Stimulated activated CD8-positive, alpha-beta memory T cell treated with anti-CD3 and anti-CD28 coated beads, Interleukin-4, amount 100 ng/mL, for 1 hour (primary cell): ENCODE data around the gene ZFR2.

Experiments
- DNase-seq, 2 donors: peaks; one replicate each; pipeline ENCODE4 v3.0.0-alpha.2; 2020; ENCODE audit warnings: low read depth in 2 of 2, low spot score in 1 of 2

The ZFR2 gene

DNA sequence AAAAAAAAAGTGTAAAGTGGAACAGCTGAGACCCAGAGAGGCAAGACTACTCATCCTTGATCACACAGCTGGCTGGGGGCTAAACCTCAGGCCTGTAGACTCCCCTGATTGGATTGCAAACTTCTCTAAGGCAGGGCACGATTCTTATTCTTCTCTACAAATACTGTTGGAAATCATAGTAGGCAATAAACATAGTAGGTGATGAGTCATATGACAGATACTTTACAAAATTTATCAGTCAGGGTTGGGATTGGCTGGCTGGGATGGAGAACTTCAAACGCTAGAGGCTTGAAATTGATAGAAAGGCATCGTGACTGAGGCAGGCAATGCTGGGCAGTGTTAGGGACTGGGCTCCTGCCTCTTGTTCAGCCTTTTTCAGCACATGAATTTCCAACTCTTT is 76.7 kb downstream of the ZFR2 start:
- no peak for DNase-seq

DNA sequence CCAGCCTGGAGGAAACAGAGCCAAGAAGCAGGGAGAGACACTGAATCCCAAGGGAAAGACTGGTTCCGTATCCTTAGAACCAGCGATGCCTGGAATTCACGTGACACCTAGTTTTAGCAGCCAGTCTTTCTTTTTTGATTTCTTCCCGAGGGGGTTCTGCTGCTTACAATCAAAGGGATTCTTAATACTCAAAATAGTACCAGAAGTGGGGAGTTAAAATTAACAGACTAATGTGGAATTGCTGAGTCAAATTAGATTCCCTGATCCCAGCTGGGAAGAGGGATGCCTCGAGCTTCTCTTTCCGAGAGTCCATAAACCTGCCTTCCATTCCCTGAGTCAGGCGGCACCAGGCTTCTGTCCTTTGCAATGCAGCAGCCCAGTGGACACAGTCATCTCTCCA is 77.9 kb downstream of the ZFR2 start:
- no peak for DNase-seq

GRCh38 chr19:3790209-3790734 is 78.6 kb downstream of the ZFR2 start:
- no peak for DNase-seq

DNA sequence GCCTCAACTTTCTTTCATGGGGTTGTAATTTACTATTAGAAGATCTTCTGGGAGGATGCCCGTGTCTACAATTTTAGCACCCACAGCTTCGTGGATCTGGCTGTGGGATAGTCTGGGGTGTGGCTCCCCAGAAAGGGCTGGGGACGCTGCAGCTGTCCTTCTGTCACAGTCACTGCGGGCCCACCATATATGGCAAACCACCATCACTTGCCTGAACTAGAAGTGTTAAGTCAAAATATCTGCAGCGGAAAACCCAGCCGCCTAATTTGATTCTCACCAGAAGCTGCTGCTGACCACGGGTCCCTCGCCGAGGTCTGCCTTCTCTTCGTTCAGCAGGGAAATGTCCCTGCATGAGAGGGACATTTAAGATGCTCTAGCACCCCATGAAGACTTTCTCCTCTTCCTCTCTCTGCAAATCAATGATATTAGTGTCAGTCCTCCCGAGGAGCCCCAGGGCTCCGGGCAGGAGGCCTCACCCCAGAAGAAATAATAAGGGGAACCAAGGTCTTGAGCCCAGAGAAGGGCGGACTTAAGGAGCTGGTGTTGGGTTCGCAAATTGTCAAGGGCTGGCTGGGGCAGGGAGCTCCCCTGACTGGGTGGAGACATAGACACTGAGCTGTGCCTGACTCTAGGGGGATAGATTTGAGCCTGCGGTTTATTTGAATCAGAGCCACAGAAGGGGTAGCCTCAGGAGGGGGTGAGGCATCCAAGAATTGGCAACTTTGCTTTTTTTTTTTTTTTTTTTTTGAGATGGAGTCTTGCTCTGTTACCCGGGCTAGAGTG is 79.7 kb downstream of the ZFR2 start:
- no peak for DNase-seq

DNA sequence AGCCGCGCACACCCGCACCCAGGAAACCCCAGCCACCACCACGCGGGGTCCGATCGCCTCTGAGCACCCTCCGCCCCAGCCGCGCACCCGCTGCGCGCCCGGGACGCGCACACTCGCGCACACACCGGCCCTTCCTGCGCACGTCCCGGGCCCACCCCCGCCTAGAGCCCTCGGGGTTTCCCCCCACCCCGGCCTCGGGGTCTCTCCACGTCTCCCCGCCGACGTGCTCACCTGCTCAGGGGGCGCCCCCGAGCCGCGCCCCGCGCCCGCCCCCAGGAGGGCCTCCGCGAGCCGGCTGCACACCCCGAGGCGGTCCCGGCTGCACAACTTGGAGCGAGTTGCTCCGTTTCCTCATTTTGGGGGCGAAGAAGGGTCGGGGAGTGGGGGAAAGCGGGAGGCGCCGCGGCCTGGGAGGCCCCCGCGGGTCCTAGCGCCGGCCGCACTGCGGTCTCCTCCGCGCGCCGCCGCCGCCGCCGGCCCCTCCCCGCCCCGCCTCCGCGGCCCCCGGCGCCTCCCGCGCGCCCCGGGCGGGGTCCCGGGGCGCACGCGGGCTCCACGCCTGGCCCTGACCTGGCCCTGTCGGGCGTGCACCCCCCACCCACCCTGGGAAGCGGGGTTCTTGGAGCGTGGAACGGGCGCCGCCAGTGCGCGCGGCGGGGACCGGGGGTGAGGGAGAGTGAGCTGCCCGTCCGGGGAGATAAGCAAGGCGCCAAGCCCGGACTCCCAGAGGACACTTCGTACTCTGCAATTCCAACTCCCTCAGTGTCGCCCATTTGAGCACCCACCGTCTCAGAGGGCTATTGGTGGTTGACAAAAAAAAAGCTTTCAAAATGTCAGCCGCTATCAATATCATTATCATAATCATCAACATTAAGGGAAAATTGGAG is 82.7 kb downstream of the ZFR2 start, which contains the start of gene MATK:
TSS of gene MATK (minus strand) at position 444 of the 887 bp plus-strand sequence. CDS start 1,246 bp downstream, outside the sequence.
- no peak for DNase-seq

GRCh38 chr19:3785451-3785937 is 83.3 kb downstream of the ZFR2 start:
- DNase-seq, result no peak

DNA sequence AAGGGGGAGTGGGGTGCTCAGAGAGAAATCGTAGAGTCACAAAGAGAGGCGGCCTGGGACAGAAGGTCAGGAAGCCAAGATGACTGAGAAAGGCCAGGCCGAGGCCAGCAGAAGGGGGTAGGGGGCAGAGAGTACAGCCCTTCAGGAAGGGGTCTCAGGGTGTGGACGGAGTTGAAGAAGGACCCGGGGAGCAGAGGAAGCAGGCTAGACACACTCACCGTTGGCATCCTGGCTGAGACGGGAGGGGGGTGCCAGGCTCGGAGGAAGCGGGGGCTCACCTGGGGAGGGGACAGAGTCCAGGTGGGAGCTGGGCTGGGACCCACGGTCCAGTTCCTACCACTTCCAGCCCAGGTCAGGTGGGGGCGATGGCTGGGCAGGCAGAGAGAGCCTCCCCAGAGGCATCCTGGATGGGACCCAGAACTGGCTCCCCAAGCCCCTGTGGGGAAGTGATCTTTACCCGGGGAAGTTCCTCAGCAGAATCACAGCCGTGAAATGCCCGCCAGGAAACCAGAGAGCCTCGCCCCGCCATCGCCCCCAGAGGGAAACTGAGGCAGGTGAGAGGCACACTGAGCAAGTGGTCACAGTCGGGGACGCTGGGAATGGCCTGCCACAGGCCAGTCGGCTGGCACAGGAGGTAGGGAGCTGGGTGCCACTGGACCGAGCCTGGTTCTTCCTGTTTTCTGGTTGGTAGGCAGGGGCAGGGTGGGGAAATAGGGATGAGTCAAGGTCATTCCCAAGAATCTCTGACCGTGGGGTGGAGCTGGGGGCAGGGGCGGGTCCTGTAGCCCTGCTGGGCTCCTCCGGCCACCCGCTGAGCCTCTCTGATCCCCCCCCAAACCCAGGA is 84.0 kb downstream of the ZFR2 start:
- DNase-seq, result no peak

DNA sequence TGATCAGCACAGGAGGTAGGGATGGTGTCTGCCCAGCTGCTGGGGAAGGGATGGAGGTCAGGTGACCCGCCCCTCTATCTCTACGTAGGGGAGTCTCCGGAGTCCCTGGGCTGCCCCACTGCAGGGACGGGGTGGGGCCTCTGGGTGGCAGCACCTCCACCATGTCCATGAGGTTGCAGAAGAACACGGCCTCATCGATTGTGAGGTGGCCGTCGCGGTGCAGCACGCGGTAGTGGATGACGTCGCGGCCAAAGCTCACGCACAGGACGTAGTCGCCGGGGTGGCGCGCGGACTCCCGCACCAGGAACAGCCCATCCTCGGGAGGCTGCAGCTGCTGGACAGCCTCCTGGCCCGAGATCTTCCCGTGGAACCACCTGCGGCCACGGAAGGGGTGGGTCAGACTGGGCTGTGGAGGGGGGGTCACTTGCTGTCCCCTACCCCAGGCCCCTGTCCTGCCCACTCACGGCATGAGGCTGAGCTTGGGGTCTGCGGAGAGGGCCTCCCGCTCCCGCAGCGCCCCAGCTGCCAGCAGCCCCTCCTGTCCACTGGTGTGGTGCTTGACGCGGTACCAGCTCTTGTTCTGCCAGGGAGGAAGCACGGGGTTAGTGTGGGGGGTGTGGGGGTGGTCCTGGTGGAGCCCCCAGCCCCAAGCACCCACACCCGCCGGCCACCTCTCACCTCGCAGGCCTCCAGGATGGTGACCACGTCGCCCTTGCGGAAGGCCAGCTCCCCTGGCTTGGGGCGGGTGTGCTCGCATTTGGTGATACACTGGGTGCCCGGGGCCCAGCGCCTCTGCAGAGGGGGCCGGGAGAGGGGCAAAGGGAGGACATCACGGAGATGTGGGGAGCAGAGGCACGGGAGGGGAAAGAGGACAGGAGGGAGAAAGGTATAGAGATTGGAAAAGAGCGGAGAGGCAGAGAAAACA is 84.9 kb downstream of the ZFR2 start:
- no peak for DNase-seq

DNA sequence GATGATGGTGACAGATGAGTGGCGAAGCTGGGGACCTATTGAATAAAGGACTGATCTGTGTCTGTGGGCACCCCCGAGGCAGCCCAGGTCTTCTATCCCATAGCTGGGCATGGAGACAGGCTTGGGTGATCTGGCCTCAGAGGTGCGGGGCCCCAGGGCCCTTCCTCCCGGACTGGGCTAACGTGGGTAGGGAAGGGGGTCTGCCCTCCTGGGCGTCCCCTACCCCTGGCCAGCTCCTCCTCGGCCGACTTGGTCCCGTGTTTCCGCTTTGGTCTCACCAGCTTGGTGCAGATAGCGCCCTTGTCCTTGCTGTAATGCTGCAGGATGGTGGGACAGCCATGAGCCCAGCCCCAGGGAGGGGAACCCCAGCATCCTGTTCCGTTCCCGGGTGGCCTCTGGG is 85.9 kb downstream of the ZFR2 start:
- DNase-seq, result no peak

DNA sequence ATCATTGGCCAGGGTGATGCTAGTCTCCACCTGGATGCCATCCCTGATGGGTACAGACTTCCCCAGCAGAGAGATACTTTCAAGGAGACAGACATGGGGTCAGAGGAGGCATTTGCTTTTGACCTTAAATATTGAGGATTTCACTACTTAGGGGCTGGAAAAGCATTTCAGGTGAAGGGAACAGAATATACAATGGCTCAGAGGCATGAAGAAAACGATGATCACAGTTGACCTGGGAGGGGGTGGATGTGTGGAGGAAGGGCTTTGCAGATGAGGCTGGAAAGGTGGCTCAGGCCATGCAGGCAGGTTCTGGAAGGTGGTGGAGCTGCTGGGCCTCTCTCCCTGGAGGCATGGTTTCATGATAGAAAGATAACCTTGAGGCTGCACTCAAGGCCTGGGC is 86.5 kb downstream of the ZFR2 start:
- no peak for DNase-seq

GRCh38 chr19:3781603-3782002 is 87.2 kb downstream of the ZFR2 start:
- DNase-seq, result no peak

DNA sequence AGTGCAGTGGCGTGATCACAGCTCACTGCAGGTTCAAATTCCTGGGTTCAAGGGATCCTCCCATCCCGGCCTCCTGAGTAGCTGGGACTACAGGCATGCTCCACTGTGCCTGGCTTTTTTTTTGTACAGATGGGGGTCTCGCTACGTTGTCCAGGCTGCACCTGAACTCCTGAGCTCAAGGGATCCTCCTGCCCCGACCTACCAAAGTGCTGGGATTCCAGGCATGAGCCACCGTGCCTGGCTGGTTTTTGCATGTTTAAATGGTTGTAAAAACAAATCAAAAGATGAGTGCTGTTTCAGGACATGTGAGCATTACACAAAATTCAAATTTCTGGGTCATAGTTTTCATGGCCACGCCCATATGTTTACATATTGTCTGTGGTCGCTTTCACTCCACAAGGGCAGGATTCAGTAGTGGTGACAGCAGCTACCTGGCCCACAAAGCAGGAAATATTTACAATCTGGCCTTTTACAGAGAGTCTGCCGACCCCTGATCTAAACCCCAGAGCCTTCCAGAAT is 88.0 kb downstream of the ZFR2 start:
- no peak for DNase-seq

- no peak for DNase-seq
Measured at GRCh38 chr19:3778899-3779723, 89.7 kb downstream of the ZFR2 start.

DNA sequence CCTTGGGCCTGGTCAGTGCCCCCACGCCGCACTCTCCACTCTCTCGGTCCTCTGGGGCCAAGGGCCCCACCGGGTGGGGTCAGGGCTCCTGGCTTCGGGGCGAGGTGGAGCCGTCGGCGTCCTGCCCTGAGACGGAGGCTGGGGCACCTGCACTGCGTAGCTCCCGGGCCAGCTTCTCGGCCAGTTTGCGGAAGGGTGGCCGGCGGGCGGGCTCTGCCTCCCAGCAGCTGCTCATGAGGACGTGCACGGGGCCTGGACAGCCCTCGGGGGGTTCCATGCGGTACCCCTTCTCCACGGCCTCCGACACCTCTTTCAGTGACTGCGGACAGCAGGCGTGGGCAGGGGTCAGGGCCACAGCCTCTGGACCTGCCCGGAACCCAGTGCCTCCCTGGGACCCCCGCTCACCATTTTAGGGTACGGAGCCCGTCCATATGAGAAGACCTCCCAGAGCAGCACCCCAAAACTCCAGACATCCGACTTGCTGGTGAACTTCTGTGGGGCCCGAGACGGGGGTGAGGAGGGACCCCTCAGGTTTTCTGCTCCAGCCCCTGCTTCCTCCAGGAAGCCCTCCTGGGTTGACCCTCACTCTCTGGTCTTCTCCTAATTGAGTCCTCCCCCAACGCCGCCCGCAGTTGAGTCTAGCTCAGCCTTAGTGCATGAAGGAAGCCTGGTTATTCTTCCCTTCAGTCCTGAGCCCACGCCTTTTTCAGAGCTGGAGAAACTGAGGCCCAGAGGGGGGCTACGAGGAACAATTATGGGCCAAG is 90.6 kb downstream of the ZFR2 start:
- no peak for DNase-seq

GRCh38 chr19:3776479-3777040 is 92.3 kb downstream of the ZFR2 start:
- DNase-seq, result no peak

GRCh38 chr19:3775831-3776230 is 93.0 kb downstream of the ZFR2 start:
- no peak for DNase-seq

- DNase-seq, result no peak
Measured at GRCh38 chr19:3775374-3775711, 93.5 kb downstream of the ZFR2 start.
